GM23248 (cell line): Measurements from ENCODE around the gene RHBG.

Experiments used
- EZH2 ChIP-seq: fragments of 200-600 bp; sonication (generic); IDR thresholded peaks from 2 replicates; pipeline ENCODE4 v1.6.1; 2018; ENCODE audit warnings: antibody characterized with exemption, mild to moderate bottlenecking; ENCODE audit not compliant: insufficient read depth, poor library complexity, severe bottlenecking
- EZH2phosphoT487 ChIP-seq: fragments of 200-600 bp; sonication (generic); IDR thresholded peaks from 2 replicates; pipeline ENCODE4 v1.6.1; 2018; ENCODE audit warnings: antibody characterized with exemption, moderate library complexity, mild to moderate bottlenecking, low read depth; ENCODE audit not compliant: insufficient read depth

DNA sequence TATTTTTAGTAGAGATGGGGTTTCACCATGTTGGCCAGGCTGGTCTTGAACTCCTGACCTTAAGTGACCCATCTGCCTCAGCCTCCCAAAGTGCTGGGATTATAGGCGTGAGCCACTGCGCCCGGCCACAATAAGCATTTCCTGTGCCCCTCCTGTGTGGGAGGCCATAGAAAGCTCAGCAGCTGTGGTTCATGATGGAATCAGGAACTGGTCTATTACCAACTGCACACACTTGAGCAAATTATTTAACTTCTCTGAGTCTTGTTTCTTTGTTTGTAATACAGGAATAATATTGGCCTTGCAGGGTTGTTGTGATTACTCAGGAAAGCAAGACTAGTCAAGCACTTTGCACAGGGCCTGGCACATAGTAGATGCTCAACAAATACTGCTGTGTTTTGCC lies 15.0 kb downstream of the RHBG start:
- no peak for TF ChIP-seq EZH2
- no peak for TF ChIP-seq EZH2phosphoT487
